Measurements from ENCODE around the gene CASP4.
"Not testable (repeated sequence)": the region's sequence is repeated elsewhere in the genome, so short reads cannot be mapped to it uniquely, and the experiment has no call there.

The CASP4 gene

DNA sequence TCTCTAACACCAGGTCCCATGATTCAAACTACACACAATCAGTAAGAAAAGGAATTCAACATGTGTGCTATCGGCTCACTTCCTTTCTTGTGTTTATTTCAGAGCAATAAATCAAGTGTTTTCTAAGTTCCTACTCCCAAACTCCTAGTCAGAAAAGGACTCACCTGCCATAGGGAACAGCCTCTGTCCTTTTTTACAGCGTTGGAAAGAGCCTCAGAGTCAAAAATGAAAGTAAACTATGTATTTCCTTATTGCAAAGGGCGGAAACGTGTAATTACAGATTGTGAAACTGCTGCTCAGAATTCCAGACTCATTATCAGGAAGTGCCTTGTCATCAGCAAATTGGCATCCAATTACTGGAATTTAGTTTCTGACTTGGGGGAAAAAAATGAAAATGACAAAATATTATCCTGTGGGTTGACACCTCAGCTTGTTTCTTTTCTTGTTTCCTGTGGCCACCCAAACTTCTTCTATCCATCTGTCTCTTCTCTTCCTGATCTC, at the start of gene CASP4:
Gene CASP4, minus strand, starts transcription at position 220 of the 501 bp plus-strand sequence. Its CDS starts 49 bp downstream, at position 171.
- no peak for DNase-seq

DNA sequence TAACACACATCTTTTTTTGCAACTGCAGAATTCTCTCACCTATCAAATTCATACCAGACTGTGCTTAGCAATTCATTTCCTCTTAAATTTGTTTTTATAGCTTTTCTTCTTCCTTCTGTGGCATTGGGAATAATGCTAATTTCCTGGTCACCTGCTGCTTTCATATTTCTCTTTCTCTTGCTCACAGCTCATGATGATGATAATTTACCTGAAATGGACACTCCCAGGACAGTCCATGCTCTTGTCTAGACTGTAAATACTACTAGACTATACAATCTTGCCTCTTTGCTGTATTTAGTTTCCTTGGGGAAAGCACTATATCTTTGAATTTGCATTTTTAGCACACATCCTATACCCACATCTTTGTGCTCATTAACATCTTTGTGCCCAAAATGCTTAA, 39.1 kb upstream of the CASP4 start:
- no peak for DNase-seq

DNA sequence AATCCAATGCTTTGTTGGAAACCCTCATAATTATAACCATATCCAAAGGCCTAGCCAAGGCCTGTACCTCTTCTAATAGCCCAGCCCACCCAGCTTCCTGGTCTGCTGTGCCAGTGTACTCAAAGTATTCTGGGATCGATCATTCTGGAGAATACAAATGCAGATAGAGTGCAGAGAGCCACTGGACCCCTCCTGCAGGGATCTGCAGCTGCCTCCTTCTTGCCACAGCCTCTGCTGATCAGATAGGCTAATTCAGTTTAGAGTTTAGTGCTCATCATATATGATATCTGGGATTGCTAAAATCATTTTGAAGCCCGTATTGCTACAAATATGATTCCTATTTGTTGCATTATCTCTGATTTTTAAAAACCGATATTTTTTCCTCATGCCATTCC, 37.1 kb upstream of the CASP4 start:
- no peak for DNase-seq

DNA sequence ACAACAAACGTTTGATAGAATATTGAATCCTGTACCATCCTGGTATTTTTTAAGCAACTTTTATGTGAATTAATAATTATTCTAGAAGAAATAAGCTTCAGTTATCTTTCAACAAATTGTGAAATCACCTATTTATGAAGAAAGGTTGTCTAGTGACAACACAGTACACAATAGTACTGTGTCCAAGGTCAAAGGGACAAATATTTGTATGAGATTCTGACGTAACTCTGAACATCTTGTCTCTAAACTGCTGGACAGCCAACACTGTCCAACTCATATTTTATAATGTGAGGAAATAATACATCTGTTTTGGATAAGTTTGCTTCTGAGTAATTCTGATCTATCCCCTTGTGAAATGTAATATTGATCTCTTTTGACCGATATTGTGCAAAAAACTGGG, 35.6 kb upstream of the CASP4 start:
- no peak for DNase-seq

DNA sequence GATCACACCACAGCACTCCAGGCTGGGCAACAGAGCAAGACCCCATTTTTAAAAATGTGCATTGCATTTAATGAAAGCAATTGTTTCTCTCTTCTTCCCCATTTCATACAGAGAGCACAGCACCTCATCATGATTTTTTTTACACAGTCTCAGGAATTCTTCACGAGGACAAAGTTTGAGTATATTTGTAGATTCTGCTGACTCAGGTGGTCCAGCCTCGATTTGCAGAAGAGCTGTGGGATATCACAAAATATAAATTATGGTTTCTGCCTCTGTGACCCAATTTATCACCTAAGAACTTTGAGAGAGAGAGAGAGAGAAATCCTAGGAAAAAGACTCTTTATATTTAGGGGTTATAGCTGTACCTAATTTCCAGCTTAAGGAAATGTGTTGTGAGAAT, 34.8 kb upstream of the CASP4 start:
- no peak for DNase-seq

DNA sequence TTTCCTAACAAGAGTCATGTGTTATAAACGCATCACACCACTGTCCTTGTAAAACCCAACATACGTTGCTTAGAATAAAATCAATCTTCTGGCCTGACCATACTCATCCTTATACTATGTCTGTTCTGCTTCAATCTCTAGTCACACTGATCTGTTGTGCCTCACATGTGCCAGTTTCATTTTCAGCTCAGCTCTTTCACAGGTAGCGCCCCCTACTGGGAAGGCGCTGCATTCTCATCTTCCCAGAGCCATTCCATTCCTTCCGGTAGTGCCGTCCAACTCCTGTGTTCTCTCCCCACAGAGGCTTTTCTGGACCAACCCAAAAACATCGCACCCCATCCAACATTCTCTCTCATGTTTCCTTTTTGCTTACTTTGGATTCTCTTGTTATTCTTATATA, 32.4 kb upstream of the CASP4 start:
- DNase-seq = peak; percentile 67

DNA sequence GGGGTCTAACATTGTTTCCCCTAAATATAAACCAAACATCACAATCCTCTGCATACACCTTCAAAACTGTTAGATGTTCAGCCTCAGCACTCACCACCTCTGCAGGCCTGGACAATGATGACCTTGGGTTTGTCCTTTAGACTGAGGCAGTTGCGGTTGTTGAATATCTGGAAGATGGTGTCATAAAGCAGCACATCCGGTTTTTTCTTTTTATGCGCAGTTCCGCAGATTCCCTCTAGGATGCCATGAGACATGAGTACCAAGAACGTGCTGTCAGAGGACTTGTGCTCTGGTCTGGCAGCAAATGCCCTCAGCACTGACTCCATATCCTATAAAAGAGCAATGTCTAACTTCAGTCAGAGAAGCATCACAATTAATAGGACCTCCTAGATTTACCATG, 31.8 kb upstream of the CASP4 start:
- DNase-seq = no peak

DNA sequence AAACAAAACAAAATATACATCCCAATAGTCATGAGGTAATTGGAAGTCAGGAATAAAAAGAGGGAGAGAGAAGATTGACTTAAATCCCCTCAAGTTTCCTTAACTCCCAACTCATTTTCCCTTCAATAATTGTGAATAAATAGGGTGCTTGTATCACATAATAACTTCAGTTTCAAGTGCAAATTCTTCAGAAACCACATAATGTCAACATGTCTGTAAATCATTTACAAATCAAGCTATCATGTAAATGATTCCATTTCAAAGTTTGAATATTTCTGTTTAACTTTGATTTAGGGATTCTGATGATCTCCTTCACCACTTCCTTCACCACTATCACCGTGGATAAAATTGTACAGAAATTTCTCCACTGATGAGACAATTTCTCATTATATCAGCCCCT, 31.3 kb upstream of the CASP4 start:
- no peak for DNase-seq

DNA sequence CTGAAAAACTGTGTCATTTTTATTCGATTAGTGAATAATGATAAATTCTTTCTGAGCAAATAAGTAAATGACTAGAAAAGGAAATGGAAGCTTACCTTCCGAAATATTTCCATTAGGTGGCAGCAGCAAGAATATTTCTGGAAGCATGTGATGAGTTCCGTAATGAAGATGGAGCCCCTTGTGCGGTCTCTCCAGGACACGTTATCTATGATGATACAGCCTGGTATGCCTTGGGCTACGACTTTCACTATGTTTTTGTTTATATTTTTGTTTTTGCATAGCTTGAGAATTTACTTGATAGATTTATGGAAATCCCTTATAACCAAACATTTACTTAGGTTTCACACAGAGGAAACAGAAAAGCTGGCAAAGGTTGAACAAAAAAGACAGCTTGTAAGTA, 28.9 kb upstream of the CASP4 start:
- DNase-seq = no peak

DNA sequence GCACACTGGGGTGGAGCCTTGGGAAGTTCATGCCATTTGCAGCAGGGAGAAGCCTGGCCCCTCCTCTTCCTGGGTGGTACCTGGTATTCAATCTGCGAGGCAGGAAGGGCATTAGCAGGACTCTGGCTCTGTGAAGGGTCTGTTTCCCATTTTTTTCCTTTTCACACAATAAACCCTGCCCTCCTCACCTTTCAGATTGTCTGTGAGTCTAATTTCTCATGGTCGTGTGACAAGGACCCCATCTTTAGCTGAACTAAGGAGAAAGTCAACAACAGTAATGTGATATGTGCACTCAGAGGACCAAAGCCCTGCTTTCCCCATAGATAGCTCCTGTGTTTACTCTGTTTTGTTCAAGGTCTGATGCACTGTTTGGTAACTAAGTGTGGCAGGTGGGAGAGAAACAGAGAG, 26.6 kb upstream of the CASP4 start:
- DNase-seq = no peak

DNA sequence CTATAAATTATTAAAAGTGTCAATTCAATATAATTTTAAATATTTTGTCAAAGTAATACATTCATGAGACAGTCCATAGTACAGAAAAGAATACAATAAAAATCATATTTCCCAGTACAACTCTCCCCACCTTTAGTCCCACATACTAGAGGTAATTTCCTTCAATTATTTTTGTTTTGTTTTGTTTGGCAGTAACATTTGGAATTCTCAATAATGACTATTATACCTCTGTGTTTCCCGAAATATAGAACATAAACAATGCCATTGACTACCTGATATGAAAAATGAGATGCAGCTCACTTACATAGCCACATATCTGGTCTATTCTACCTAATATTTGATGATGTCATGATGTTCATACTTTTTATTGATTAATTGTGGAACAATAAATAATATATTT, 24.4 kb upstream of the CASP4 start:
- DNase-seq = no peak

DNA sequence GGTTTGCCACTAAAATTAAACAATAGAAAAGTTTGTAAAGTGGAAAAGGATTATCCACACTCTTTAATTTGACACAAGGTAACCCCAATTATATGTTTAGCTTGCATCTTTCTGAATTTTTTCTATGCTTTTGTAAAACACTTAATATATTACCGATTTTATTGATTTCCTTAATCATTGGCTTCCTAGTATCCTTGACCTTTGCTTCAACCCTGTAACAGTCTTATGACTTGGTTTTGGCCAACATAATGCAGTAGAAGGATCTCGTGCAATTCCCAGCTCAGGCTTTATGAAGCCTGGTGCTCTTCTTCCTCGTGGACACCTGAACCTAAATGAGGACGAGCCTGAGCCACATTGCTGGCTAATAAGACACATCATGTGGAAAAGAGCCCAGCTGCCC, 23.6 kb upstream of the CASP4 start:
- DNase-seq = no peak

DNA sequence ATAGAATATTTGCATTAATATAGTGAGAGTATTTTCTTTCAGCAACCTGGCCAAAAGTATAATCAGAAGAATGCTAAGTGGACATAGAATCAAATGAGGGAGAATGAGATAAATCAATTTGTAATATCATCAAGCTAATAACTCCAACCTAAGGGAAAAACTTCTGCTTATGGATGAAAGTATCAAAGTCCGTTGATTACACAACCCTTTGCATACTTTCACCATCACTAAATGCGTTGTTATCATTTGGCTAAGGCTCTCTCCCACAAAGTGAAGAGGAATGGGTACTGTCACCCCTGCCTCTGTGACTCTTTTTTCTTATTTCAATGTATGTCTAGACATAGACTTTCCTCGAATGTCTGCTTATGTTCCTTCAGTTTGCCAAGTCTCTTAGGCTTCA, 16.4 kb upstream of the CASP4 start:
- no peak for DNase-seq

DNA sequence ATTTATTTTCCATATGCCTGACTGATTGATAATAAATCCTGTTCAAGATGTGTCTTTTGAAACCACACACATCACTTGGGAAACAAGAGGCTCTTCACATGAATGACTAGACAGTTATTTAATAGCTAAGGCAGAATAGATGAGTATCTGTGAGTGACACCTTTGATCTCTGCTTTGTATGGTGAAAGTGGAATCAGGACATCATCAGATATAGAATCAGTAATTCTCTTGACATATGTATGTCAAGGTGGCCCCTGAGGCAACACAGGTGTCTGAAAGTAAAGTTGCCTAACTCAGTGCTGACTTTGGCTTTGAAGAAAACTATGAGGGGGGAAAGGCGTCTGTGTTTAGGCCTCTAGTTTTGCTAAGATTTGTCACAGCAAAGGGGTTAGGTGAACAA, 11.5 kb upstream of the CASP4 start:
- no peak for DNase-seq

DNA sequence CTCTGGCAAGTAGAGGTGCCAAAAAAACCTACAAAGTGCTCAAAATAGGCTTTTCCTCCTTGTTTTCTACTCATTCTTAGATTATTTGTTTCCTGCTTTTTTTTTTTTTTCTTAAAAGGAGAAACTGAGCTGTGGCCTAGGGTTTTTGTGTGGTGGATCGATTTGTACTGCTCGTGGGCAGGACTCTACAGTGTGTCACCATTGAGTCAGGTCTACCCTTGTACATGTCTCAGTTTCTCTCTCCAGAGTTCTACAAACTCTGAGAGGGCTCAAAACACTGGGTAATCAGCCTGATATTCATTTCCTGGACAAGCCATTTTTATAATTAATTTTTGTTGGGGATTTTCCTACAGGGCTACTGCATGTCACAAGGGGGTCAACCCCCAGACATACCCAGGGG, 5.2 kb upstream of the CASP4 start:
- DNase-seq = no peak

DNA sequence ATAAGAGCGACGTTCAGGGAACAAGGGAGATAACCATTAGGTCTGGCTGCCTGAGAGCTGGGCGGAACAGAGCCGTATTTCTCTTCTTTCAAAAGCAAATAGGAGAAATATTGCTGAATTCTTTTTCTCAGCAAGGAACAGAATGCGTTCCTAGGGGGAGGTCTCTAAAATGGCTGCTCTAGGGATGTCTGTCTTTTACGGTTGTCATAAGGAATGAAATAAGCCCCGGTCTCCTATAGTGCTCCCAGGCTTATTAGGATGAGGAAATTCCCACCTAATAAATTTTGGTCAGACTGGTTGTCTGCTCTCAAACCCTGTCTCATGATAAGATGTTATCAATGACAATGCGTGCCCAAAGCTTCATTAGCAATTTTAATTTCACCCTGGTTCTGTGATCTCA, 4.5 kb upstream of the CASP4 start:
- not testable (repeated sequence) for DNase-seq

DNA sequence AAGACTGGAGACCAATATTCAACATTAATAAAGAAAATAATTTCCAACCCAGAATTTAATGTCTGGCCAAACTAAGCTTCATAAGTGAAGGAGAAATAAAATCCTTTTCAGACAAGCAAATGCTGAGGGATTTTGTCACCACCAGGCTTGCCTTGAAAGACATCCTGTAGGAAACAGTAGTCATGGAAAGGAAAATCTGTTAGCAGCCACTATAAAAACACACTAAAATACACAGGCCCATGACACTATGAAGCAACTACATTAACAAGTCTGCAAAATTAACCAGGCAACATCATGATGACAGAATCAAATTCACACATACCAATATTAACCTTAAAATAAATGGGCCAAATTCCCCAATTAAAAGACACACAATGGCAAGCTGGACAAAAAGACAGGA, 2.4 kb upstream of the CASP4 start:
- no peak for DNase-seq

DNA sequence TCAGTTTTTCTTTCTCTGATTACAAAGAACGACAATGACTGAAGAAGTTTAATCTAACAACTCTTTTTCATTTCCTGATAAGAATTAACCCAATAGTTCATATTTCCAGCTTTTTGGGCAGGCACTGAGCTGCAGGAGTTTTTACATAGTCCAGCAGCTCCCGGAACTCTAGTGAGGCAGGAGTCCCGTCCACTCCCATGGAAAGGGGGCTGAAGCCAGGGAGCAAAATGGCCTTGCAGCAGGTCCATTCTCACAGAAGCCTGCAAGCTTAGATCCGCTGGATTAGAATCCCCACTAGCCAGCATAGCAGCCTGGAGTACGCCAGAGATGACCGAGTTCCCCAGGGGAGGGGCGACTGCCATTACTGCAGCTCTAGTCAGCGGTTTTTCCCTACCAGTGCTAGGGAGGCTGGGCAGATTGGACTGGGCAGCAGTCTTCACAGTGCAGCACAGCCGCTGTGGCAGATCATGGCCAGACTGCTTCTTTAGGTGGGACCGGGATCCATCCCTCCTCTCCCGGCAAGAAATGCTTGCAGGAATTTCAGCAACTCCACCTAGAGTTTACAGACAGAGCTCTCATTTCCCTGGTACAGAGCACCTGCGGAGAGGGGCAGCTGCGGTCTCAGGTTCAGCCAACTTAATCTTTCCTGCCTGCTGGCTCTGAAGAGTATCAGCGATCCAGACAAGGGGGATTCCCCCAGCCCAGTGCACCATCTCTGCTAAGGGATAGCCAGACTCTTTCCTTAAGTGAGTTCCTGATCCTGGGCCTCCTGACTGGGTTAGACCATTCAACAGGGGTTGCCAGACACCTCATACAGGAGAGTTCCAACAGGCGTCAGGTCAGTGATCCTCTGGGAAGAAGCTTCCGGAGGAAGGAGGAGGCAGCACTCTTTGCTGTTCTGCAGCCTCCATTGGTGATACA, 742 bp upstream of the CASP4 start:
- no peak for DNase-seq

DNA sequence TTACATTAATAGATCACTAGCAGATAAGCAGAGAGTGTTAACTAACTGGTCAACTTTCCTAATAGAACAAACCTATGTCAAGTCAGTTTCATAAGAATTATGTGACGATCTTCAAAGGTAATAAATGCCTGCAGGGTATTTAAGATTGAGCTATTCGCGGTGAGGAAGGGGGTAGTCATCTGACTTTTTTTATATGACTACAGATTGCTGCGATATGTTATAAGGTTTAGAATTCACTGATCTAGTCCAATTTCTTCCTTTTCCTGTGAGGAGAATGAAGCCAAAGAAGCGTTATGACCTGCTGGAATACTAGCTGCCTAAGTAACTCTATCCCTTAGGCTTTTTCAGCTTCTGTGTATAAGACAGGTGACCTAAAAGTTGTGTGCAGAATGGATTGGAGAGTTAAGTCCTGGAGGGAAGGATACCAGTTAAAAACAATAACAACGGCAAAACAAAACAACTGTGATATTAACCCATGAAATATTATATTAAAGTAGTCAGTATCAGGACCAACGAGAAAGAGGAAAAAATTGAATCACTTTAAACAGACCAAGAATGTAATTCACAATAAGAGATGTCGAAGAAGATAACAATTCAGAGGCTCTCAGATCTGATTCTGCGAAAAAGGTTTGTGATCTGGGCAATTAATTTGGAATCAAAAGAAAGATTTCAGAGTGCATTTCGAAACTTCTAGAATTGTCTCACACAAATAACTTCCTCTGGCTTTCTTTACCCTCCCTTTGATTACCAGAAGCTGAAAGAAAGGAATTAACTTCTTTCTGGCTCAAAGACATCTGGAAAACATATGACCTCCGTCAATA, 630 bp downstream of the CASP4 start:
- no peak for DNase-seq

DNA sequence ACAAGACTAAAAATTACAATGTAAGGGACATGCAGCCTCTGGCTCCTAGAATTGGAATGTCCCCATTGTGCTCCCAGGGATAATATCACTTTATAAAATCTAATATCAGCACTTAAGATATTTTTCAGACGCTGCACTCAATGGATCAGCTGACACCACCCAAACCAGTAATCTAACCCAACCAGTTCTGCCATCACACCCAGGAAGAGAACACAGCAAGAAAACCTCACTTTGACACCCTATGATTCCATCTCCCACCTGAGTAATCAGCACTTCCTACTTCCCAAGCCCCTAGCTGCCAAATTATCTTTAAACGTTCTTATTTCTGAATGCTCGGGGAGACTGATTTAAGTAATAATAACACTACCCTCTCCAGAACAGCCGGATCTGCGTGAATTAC, 2.6 kb downstream of the CASP4 start:
- no peak for DNase-seq

DNA sequence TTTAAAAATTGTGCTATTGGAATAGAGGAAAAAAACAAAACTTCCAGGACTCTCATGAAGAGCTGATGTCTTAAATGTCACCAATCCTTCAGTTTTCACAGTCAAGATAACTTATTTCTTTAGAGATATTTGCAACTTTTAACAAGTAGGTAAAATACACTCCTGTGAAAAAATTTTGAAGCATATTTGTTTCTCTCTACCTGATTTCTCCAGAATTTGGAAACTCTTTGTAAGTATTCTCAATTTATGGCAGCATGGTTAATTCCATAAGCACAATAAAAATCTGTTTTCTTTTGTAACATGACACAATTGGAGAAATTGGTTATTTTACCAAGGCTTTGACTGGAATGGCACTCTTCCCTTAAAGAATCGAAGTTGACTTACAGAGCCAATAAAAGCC, 4.1 kb downstream of the CASP4 start:
- no peak for DNase-seq

DNA sequence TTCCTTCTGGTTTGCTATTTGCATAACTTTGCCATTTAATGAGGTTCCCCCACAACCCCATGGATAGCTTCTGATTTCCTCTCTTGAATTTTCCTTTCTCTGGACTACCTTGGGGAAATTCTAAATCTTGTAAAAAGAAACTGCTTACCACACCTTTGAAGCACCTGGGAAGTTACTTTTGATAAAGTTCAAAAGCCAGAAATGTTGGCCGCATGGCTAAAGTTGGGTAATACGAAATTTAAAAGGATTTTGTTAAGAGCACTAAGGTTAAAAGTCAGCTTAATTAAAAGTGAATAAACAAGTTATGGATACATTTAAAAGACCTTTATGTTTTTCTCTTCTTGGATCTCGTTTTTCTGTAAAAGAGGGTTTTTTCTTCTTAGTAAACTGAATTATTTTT, 5.5 kb downstream of the CASP4 start:
- no peak for DNase-seq

DNA sequence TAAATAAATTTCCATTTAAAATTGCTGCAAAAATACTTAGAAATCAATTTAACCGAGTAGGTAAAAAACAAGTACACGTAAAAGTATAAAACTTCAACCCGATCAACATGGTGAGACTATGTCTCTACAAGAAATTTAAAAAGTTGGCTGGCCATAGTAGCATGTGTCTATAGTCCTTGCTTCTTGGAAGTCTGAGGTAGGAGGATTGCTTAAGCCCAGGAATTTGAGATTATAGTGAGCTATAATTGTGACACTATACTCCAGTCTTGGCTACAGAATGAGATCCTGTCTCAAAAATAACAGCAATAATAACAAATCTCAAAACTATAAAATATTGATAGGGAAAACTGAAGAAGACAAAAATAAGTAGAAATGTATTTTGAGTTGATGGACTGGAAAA, 11.1 kb downstream of the CASP4 start:
- no peak for DNase-seq

DNA sequence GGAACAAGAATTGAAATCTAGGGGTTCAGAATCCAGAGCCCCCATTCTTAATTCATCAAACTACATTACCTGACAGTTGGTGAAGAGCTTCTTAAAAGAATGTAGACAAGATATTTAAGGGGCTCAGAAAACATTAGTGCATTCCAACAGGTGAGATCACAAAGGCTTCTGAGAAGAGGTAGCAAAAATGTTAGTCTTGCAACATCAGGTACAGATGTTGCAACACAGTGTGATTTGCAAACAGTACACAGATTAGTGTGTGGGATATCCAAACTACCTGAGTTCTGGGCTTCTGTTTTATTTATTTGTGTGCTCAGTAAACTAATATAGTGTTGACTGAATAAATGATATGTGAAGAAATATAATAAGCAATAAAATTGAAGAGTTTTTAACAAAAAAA, 11.8 kb downstream of the CASP4 start:
- no peak for DNase-seq

Measured in activated CD4-positive, CD25-positive, alpha-beta regulatory T cell treated with anti-CD3 and anti-CD28 coated beads, Interleukin-2, amount 50 U/mL, for 72 hours (primary cell).